Brain microvascular endothelial cell (primary cell): Measurements from ENCODE around the gene PCDHGA7.
"Not testable (repeated sequence)": the region's sequence is repeated elsewhere in the genome, so short reads cannot be mapped to it uniquely, and the experiment has no call there.

ENCODE experiments used
- DNase-seq: peaks from one replicate; pipeline ENCODE4 v3.0.0-alpha.2; 2020
- H3K27ac ChIP-seq: fragments of 250-450 bp; sonication (Bioruptor Pico); 2 replicates; pipeline ENCODE4 v1.5.1; 2020; ENCODE audit warnings: mild to moderate bottlenecking, moderate library complexity
- H3K27me3 ChIP-seq: fragments of 250-450 bp; sonication (Bioruptor Pico); replicated peaks from 2 replicates; pipeline ENCODE4 v1.5.1; 2020; ENCODE audit warnings: mild to moderate bottlenecking
- H3K36me3 ChIP-seq: fragments of 250-450 bp; sonication (Bioruptor Pico); replicated peaks from 2 replicates; pipeline ENCODE4 v1.5.1; 2020; ENCODE audit warnings: mild to moderate bottlenecking
- H3K4me3 ChIP-seq: 2 replicates; pipeline ENCODE4 v1.5.1; 2011; ENCODE audit warnings: low read depth, mild to moderate bottlenecking, control low read depth, low read length, moderate library complexity
- CTCF ChIP-seq: IDR thresholded peaks from 2 replicates; pipeline ENCODE4 v1.5.1; 2011; ENCODE audit warnings: low read depth, mild to moderate bottlenecking, moderate library complexity, low read length, control low read depth, inconsistent platforms; ENCODE audit errors: missing control alignments
- in situ Hi-C: cut with HindIII; loops from 2 replicates; pipeline ENCODE4 v1.10.0; 2017; ENCODE audit warnings: low sequenced_read_pairs, low pct_ligation_motif_present

Gene PCDHGA7

DNA sequence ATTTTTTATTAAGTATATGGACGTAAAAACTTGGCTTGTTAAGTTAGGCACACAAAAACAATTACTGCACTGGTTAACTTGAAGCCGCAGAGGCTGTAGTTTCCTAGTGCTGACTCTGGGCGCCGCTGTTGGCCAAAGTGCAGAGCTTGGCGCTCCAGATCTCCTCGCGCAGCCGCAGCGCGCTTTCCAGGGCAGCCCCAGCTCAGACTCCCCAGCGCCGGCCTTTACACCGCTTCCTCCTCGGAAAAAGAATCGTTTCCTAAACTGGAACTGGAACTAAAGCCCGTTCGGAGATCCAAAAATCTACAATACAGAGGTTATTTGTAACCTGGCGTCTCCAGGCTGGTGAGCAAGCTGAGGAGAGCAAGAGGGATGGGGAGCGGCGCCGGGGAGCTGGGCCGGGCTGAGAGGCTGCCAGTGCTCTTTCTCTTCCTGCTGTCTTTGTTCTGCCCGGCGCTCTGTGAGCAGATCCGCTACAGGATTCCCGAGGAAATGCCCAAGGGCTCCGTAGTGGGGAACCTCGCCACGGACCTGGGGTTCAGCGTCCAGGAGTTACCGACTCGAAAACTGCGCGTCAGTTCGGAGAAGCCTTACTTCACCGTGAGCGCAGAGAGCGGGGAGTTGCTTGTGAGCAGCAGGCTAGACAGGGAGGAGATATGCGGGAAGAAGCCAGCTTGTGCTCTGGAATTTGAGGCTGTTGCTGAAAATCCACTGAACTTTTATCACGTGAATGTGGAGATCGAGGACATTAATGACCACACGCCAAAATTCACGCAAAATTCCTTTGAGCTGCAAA is 15.4 kb downstream of the PCDHGA7 start, which contains the start of gene PCDHGB5:
PCDHGB5 (plus strand) TSS at position 192 of the 796 bp plus-strand sequence; CDS start at position 373, 181 bp downstream.
- H3K27ac ChIP-seq, H3K27me3 ChIP-seq, H3K36me3 ChIP-seq, in situ Hi-C loops: not testable (repeated sequence)
- peak within 1 kb of the TSS; percentile 42 for H3K4me3 ChIP-seq
- peak; percentile 71 for TF ChIP-seq CTCF
- peak; percentile 62 for DNase-seq

DNA sequence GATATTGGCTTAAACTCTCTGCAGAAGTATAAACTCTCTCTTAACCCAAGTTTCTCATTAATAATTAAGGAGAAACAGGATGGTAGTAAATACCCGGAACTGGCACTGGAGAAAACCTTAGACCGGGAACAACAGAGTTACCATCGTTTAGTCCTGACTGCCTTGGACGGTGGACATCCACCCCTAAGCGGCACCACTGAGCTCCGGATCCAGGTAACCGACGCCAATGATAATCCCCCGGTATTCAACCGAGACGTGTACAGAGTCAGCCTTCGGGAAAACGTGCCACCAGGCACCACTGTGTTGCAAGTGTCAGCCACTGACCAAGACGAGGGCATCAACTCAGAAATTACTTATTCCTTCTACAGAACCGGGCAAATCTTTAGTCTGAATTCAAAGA is 16.1 kb downstream of the PCDHGA7 start:
- Histone ChIP-seq H3K27me3 (no peaks in the 10 kb centered on the region), H3K4me3 (no peak overlapping the region), H3K36me3 (no peaks in the 10 kb centered on the region), H3K27ac (no peak overlapping the region)
- no peak for DNase-seq
- TF ChIP-seq CTCF, result no peak
- in situ Hi-C loops, result no loop called here

GRCh38 chr5:141399555-141400258 is 17.2 kb downstream of the PCDHGA7 start:
- TF ChIP-seq CTCF, result no peak
- H3K27me3 ChIP-seq, result no peaks in the 10 kb centered on the region
- in situ Hi-C loops, result loop anchor here (25.0 kb wide), 1 partner anchor 113 kb away; no protein-coding TSS in a partner anchor
- H3K27ac ChIP-seq, result no peak overlapping the region
- H3K36me3 ChIP-seq, result no peaks in the 10 kb centered on the region
- DNase-seq, result no peak
- no peak overlapping the region for H3K4me3 ChIP-seq

GRCh38 chr5:141402553-141403243 is 20.2 kb downstream of the PCDHGA7 start, which contains the start of gene PCDHGA9:
Gene PCDHGA9, plus strand, starts transcription at chr5:141402778. Its CDS starts 175 bp downstream, at chr5:141402953.
- in situ Hi-C loops, result loop anchor here (25.0 kb wide), 1 partner anchor 110 kb away; no protein-coding TSS in a partner anchor
- H3K36me3 ChIP-seq, result no peaks in the 10 kb centered on the region
- DNase-seq, result peak; percentile 24
- peak; percentile 62 for TF ChIP-seq CTCF
- H3K4me3 ChIP-seq, result peak within 1 kb of the TSS; percentile 22
- no peaks in the 10 kb centered on the region for H3K27me3 ChIP-seq
- H3K27ac ChIP-seq, result no peak within 1 kb of the TSS

GRCh38 chr5:141403387-141403786 is 20.8 kb downstream of the PCDHGA7 start:
- Histone ChIP-seq H3K27ac (no peak overlapping the region), H3K27me3 (no peaks in the 10 kb centered on the region), H3K36me3 (no peaks in the 10 kb centered on the region), H3K4me3 (no peak overlapping the region)
- TF ChIP-seq CTCF, result no peak
- in situ Hi-C loops, result loop anchor here (25.0 kb wide), 1 partner anchor 109 kb away; no protein-coding TSS in a partner anchor
- DNase-seq, result no peak
